Measurements from ENCODE around the gene ZNRF3.
"Not testable (repeated sequence)": the region's sequence is repeated elsewhere in the genome, so short reads cannot be mapped to it uniquely, and the experiment has no call there.

ZNRF3 gene

GRCh38 chr22:29073618-29074275 is 190.4 kb downstream of the ZNRF3 start:
- no peak for DNase-seq

DNA sequence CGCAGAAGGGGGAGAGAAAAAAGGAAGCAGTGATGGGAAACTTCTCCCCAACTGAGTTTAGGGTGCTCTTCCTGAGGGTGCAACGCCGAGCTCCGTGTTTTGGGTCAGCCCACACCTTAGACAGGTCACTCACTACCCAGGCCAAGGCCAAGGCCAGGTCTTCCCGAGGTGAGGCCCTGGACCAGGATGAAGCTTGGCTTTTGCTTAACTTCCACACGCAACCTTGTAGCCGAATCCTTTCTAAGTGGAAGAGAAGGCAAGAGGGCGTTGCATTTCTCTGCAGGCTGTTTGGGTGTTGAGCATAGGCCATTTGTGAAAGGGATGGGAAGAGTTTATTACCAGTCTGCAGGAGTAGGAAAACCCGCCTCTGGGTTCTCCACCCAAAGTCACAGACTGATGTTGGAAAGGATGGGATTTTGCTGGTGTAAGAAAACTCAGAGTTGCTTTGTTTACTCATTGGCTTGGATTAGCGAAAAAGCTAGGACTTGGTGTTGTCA is 191.0 kb downstream of the ZNRF3 start:
- DNase-seq = no peak

- DNase-seq = no peak
These were observed 194.9 kb downstream of the ZNRF3 start for GRCh38 chr22:29078036-29078868.

- no peak for DNase-seq
These were observed 195.5 kb downstream of the ZNRF3 start for GRCh38 chr22:29078869-29079207.

- peak; percentile 31 for DNase-seq
These were observed 196.0 kb downstream of the ZNRF3 start for GRCh38 chr22:29079218-29079901.

- DNase-seq = no peak
These were observed 197.0 kb downstream of the ZNRF3 start for GRCh38 chr22:29080106-29080975.

- DNase-seq = no peak
These were observed 198.3 kb downstream of the ZNRF3 start for GRCh38 chr22:29081517-29082236.

GRCh38 chr22:29082826-29083545 is 199.6 kb downstream of the ZNRF3 start:
- DNase-seq = no peak

GRCh38 chr22:29083576-29083932 is 200.2 kb downstream of the ZNRF3 start:
- not testable (repeated sequence) for DNase-seq

- no peak for DNase-seq
These were observed 200.7 kb downstream of the ZNRF3 start for GRCh38 chr22:29083933-29084591.

GRCh38 chr22:29087012-29087411 is 203.6 kb downstream of the ZNRF3 start:
- DNase-seq = no peak

GRCh38 chr22:29088809-29089208 is 205.4 kb downstream of the ZNRF3 start:
- DNase-seq = no peak

- no peak for DNase-seq
These were observed 206.1 kb downstream of the ZNRF3 start for GRCh38 chr22:29089507-29089906.

GRCh38 chr22:29090039-29090438 is 206.7 kb downstream of the ZNRF3 start:
- peak; percentile 18 for DNase-seq

GRCh38 chr22:29092243-29092642 is 208.9 kb downstream of the ZNRF3 start:
- DNase-seq = no peak

- no peak for DNase-seq
These were observed 209.7 kb downstream of the ZNRF3 start for GRCh38 chr22:29093030-29093429.

DNA sequence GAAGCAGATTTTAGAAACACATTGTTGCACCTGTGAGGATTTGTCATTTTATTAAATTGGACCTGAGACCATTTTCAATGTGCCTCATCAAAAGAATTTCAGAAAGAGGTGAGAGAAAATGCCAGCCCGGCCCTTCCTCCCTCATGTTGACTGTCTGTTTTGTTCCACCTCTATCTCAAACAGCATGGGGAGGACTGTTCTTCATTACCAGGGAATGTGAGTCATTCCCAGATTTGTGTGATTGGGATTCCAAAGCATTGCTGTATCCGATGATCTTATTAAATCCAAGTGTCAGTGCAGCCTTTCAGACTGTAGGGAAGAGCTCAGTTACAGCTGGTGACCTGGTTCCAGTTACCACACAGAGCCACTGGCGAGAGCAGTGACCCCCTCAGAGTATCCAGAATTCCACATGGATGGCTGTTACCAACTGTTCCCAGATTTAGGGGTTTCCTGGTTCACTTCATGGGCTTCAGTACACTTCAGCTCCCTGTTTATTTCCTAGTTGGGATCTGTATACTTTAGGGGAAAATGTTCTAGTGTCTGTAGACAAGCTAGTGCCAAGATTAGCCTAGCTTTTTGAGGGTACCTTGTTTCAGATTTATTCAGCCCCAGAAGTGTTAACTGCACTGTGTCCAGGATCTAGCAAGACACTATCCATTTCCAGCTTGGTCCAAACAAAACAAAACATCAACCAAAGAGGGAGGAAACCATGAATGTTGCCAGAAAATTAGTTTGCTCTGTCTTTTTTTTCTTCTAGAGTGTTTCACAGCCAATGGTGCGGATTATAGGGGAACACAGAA is 210.3 kb downstream of the ZNRF3 start:
- DNase-seq = no peak

DNA sequence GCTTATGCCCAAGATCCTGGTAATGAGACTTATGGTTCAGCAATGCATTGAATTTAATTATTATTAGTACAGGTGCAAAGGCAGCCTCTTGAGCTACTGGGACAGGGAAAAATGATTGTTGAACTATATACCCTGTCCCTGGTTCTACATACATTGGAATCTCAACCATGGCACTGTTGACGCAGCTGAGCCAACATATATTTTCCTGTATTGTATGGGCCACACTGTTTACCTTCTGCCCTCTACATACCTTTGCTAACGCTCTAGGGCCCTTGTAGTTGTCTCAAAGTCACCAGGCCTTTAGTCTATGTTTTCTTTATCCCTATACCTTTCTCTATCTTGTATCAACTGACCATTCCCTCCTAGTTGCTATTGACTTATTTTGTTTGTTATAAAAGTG is 212.1 kb downstream of the ZNRF3 start:
- no peak for DNase-seq

DNA sequence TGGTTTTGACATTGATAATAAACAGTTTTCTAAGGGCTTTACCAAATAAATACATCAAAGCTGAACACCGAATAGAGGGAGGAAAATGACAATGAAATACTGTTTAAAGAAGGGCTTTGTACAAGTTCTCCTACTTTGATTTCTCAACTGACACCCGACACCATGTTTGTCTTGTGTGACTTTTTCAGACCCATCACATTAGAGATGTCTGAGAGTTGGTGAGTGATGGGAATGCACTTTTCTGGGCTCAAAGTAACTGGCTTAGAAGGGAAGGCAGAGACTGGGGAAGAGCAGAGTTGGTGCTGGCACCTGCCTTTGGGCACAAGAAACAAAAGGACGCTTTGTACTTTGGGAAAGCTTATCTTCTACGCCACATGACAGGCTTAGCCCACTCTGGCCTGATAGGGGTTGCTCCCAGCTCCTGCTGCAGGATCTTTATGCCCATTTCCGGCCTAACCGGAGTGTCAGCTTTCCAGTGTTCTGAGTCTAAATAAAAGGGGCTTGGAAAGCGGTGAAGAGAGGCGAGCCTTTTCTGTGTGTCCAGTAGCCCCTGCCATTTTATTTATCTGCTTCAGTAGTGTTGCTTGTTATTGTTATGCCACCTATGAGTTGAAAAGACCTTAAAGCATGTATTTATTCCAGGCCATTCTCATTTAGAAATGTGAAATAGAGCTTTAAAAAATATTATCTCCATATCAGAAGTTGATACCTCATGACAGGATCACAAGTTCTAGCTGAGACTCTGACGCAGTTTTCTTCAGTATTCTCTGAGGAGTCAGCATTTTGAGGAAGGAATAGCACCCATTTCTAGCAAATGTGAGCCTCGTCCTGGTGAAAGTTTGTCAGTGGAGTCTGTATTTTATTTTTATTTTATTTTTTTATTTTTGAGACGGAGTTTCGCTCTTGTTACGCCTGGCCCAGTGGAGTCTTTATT is 213.6 kb downstream of the ZNRF3 start:
- no peak for DNase-seq
